Putamen (tissue), 1 donor: Measurements from ENCODE around the gene HNF4A.
"Not testable (repeated sequence)": the region's sequence is repeated elsewhere in the genome, so short reads cannot be mapped to it uniquely, and the experiment has no call there.

Experiments used
- DNase-seq: peaks from one replicate; pipeline ENCODE4 v3.0.0-alpha.2; 2016; ENCODE audit warnings: low spot score

HNF4A gene

GRCh38 chr20:44355498-44356352 is at the start of gene HNF4A:
Gene HNF4A (plus strand): TSS chr20:44355699. CDS start chr20:44355805, 106 bp downstream.
- no peak for DNase-seq

DNA sequence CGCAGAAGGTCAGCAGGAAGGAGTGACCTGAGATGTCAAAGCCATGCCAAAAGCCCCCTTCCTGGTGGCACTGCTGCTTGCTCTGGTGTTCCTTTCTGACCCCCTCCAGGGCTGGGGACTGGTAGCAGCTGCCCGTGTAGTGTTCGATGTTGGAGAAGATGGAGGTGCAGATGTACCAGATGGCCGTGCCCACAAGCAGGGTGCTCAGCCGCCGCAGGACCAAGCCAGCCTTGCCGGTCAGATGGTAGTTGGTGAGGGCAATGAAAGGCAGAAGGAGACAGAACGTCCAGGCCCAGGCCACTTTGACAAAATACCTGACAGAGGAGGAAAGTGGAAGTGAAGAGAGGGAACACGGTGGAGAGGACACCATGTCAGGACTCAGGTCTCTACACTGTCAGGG is 48.6 kb upstream of the HNF4A start:
- no peak for DNase-seq

DNA sequence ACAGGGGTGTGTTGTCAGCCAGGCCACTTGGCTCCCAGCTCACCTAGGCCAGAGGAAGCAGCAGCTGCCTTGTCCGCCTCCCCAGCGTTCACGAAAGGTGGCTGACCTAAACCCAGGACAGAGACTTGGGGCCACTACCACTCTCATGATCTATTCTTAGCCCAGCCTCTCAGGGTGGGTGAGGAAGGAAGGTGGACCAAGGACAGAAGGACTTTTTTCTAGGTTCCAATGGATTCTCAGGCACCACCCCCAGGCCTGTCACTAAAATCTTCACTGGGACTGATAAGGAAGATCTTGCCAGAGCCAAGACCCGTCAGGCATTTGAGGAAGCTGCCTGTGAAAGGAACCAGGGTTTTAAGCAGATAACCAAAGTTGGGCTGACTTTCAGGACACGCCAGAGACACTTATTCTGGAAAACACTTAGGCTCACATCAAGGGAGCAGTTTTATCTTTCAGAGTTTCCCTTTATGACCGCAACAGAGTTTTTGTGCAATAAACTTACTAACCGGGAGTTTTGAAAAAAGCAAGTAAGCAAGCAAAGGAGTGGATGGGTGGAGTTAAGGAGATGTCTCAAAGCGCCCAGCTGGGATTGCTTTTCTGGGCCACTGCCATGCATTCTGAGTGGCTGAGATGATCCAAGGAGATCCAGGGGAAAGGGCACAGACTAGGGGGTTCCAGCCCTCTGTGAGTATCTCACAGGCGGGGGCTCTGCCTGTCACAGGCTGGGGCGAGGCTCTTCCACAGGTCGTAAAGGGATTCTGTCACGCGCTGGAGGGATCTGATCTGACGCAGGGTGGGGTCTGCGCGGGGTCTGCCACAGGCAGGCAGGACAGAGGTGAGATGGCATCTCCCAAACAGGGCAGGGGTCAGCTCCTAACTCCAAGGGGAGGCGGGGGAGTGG is 45.5 kb upstream of the HNF4A start:
- DNase-seq: no peak

DNA sequence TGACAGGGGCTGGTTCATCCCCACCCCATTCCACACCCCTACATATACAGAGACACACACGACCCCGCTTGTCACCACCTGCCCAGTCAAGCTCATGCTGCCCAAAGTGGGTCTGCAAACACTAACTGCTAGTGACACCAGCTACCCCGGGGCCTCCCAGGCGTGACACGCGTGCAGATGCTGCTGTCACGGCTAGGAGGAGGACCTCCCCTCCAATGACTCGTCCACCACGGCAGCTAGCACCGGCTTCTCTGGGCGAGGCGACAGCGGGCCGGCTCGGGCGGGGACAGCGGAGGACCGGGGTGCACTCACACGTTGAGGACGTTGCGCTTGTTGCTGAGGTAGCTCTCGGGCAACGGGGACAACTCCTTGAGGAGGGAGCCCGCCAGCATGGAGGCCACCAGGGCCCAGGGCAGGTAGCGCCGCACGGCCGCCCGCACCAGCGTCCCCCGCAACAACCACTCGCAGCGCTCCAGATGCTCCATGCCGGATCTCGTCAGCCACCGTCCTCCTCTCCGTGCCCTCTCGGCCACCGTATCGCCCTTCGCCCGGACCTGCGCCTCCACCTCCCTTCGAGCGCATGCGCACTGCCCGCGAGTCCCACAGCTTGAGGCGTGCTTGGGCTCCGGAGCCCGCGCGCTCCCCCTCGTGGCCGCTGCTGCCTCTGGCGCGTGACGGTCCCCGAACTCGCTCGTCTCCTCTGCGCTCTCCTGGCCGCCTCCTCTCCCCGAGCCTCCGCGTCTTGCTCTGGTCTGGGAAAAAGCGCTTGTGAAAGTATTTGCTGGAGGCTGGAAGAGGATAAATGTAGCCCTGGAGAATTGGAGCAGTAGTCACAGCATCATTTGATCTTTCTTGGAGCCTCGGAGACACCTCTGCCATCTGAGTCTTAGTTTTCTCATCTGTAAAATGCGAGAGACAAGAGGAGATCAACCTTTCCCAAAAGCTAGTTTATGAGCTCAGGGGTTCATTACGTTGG is 44.5 kb upstream of the HNF4A start, which contains the start of gene FITM2:
TSS of gene FITM2 (minus strand) at position 539 of the 976 bp plus-strand sequence. CDS start at position 485, 54 bp downstream.
- peak; percentile 95 for DNase-seq

DNA sequence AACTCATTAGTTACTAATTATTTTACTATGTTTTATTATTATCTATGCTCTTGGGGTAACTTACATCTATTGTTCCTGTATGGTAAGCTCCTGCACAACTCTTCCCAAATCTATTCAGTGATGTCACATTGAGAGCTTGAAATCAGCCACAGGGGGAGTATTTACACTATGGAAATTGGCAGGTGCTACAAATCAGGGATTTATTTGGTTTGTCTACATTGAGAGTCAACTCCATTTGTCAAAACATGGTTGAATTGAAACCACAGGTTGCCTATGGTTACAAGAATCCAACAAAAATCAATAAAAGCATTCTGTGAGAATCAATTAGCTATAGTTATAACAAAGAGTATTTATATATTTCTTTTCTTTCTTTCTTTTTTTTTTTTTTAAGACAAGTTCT is 40.6 kb upstream of the HNF4A start:
- DNase-seq: no peak

- DNase-seq: no peak
Measured at GRCh38 chr20:44319839-44320422, 35.6 kb upstream of the HNF4A start.

DNA sequence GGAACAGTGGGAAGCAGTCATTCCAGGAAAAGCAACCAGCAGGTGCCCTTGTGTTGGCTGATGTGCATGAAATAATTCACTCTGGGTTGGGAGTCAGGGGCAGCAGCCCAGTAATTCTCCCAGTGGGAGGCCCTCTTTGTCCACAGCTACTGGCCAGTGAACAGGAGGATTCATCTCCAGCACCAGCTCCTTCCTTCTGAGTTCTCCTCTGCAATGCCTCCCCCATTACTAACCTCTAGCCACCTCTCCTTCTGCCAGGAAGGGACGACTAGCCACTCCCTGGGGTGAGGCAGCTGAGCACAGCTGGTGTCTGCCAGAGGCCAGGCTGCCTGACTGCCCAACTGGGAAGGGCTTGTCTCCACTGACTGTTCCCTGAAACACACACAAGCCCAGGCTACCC is 31.2 kb upstream of the HNF4A start:
- DNase-seq: no peak

DNA sequence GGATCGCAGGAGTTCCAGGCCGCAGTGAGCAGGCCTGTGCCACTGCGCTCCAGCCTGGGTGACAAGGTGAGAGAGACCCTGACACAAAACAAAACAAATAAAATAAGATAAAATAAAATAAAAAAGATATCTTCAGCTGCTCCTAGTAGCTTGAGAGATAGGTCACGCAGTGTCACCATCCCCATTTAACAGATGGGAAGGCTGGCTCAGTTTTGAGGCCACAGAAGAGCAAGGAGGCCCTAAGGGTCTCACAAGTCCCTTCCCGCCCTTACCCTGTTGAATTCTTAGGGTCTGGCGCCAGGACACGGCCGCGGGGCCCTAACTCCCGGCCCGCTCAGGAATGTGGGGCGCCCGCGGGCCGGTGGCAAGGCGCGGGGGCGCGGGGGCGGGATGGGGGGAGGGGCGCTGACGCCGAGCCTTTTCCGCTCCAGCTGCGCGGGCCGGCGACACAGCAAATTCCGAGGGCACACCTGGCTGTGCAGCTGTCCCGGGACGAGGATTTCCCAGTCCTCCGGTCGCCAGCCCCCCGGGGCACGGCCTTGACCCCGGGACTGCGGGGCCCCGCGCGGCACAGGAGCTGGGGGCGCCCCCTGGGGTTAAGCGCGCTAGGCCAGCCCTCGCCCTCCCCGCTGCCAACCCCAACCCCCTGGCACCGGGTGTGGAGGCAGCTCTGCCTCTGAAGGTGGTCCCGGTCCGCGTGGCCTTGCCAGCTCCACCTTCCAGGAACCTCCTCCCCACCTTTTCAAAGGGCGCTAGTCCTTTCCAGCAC is 28.9 kb upstream of the HNF4A start:
- DNase-seq: no peak

DNA sequence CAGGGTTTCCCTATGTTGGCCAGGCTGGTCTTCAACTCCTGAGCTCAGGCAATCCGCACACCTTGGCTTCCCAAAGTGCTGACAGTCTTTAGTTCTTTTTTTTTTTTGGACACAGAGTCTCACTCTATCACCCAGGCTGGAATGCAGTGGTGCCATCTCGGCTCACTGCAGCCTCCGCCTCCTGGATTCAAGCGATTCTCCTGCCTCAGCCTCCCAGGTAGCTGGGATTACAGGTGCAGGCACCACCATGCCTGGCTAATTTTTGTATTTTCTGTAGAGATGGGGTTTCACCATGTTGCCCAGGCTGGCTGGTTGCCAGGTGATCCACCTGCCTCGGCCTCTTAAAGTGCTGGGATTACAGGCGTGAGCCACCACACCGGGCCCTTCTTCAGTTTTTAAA is 27.8 kb upstream of the HNF4A start:
- DNase-seq: not testable (repeated sequence)

DNA sequence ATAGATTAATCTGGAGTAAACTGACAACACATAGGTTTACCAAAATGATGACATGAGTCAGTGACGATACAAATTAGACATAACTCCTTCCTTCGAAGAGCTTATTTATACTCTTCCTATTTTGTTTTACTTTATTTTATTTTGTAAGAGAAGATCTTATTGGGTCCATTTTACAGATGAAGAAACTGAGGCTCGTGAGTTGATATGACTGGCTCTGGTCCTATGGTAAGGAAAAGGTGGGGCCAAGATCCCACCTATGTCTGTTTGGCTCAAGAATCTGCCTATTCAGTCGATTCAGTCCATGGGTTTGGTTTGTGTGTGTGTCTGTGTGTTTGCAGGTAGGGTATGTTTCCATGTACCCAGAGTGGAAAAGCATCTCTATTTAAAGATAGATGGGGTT is 27.1 kb upstream of the HNF4A start:
- DNase-seq: no peak

GRCh38 chr20:44331201-44331600 is 24.3 kb upstream of the HNF4A start:
- no peak for DNase-seq

DNA sequence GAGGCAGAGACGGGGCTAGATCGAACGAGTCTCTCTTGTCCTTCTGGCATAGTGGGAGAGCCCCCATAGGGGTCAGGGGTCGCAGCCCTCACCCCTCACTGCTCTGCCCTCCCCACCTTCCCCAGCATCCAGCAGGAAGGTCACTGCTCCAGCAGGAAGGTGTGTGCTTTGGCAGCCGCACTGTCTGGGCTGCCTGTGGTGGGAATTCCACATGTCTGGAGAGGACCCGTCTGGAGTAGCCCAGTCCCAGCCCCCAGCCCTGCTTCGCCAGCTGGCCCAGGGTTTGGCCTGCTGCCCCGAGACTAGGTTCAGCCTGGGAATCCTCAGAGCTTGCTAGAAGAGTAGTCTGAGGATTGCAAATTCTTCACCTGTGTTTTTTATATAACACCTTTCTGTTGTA is 21.2 kb upstream of the HNF4A start:
- DNase-seq: no peak

DNA sequence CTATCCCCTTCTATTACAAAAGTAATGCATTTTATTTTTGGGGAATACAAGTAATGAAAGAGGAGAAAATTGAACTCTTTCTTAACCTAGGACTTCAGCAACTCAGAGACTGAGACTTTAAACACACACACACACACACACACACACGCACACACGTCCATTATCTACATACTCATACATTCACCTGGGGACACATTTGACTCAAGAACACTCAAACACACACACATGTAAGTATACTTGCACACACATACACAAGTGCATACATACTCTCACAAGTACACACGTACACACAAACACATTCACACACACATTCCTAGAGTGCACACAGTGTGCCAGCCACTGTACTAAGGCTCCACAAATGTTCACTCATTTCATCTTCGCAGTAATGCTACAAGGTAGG is 20.8 kb upstream of the HNF4A start:
- DNase-seq: no peak

DNA sequence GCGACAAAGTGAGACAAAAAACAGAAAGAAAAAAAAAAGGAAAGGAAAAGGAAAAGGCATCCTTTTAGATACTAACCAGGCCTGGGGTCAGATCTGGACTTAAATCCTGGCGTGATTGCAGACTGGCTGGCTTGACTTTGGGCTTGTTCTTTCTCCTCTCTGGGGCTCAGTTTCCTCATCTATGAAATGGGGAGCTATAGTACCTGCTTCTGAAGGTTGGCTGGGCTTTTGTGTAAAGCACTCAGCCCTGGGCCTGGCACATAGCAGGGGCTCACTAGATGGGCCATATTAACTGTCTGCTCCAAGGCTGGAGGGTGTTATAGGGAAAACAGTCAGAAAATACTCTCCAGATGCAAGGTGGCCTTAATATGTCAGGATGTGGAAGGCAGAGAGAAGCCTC is 19.8 kb upstream of the HNF4A start:
- no peak for DNase-seq

DNA sequence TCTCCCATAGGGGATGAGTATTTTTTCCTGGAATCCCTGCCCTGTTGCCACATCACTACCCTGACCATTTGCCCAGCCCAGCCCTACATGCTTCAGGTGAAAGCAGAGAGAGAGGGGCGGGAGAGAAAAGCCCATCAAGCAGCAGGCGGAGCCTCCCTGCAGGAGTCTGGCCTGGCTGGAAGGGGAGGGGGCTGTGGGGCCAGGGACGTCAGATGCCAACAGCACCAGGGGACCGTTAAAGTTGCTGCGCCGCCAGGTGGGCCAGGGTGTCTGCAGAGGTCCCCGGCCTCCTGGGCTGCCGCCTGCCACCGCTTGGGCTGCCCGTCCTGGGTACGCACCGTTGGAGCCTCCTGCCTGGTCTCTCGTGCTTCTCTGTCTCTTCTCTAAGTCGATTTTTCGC is 19.4 kb upstream of the HNF4A start:
- DNase-seq: no peak

DNA sequence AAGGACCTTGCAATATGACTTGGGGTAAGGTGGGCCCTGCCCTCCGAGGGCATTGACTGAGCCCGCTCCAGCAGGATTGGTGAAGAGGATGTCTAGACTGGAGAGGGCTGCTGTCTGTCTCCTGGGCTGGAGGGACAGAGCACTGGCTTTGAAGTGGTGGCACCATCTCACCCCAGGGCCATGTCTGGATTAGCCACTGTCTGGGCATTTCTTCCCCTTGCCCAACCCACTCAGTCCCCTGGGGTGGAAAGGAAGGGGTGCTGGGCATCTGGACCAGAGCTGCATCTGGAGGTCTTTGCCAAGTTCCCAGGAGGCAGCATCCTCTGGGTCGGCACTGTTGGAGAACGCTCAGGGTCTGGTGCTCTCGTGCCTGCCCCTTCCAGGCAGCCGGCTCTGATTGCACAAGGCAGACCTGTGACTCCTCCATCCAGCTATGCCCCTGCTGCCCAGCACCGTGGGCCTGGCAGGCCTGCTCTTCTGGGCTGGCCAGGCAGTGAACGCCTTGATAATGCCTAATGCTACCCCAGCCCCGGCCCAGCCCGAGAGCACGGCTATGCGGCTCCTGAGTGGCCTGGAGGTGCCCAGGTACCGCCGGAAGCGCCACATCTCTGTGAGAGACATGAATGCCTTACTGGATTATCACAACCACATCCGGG is 18.6 kb upstream of the HNF4A start, which contains the start of gene R3HDML:
TSS of gene R3HDML (plus strand) at position 319 of the 656 bp plus-strand sequence. CDS start at position 434, 115 bp downstream.
- DNase-seq: no peak

DNA sequence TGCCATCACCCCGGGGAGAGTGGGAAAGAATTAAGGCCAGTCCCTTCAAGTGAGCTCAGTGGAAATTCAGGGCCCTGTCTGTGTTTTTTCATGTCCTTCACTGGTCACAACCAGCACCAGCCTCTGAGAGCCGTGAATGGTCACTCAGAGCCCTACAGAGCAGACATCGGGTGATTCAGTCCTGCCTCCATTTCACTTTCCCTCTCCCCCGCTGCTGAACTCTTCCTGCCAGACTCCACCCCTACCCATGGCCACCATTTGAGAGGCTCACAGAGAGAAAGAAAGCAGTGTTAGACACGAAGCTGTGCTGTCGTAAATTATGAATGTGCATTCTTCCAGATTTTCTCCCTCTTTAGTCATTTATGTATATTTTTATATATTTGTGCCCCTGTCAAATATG is 13.3 kb upstream of the HNF4A start:
- no peak for DNase-seq

DNA sequence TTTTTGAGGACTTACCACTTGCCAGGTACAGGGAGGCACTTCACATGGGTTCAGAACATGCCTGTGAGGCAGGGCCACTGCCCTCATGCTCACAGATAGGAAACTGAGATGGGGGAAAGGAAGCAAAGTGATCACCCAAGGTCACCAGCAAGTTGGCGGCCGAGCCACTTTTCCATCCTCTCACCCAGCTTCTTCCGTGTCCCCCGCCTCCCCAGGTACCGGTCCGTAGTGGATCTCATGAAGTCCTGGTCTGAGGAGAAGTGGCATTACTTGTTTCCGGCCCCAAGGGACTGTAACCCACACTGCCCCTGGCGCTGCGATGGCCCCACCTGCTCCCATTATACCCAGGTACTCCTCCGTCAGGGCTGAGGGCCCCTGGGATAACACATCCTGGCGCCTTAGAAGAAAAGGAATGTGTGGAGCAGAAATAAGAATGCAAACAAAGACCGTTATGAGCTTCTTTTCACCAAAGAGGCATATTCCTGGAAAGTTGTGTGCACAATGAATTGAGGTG is 12.3 kb upstream of the HNF4A start:
- DNase-seq: no peak

GRCh38 chr20:44344723-44345122 is 10.8 kb upstream of the HNF4A start:
- DNase-seq: no peak

DNA sequence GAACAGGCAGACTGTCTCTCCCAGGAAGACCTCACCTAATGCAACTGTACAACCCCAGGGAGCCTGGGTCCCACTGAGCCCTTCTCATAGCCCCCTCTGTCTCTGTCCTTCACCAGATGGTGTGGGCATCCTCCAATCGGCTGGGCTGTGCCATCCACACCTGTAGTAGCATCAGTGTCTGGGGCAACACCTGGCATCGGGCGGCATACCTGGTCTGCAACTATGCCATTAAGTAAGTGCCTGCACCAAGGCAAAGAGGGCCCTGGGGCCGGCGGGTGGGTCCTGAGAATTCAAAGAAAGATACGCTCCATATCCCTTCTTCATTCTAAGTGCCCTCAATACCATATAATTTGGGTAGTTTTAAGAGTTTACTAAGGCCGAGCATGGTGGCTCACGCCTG is 10.4 kb upstream of the HNF4A start:
- DNase-seq: no peak
